ENCODE data around the gene CREB3.

The CREB3 gene

GRCh38 chr9:35728041-35728971 lies 4.2 kb upstream of the CREB3 start:
- no peak for DNase-seq

GRCh38 chr9:35729101-35729500 lies 3.4 kb upstream of the CREB3 start:
- no peak for DNase-seq

GRCh38 chr9:35729700-35730485 lies 2.6 kb upstream of the CREB3 start:
- peak; percentile 4 for DNase-seq

- no peak for DNase-seq
These were observed 2.0 kb upstream of the CREB3 start for GRCh38 chr9:35730486-35730854.

GRCh38 chr9:35731415-35732184 lies 866 bp upstream of the CREB3 start:
- DNase-seq: no peak

GRCh38 chr9:35732800-35733541 lies 505 bp downstream of the CREB3 start:
- DNase-seq: peak; percentile 60

- no peak for DNase-seq
These were observed 1.6 kb downstream of the CREB3 start for GRCh38 chr9:35734096-35734495.

- peak; percentile 52 for DNase-seq
These were observed 3.8 kb downstream of the CREB3 start for GRCh38 chr9:35736201-35736633.

- DNase-seq: no peak
These were observed 4.7 kb downstream of the CREB3 start for GRCh38 chr9:35737143-35737542.

GRCh38 chr9:35738186-35738585 lies 5.7 kb downstream of the CREB3 start:
- no peak for DNase-seq

- no peak for DNase-seq
These were observed 6.5 kb downstream of the CREB3 start for GRCh38 chr9:35738924-35739323.

- no peak for DNase-seq
These were observed 7.8 kb downstream of the CREB3 start for GRCh38 chr9:35740243-35740642.

- no peak for DNase-seq
These were observed 9.3 kb downstream of the CREB3 start for GRCh38 chr9:35741740-35742139.

GRCh38 chr9:35743452-35743851 lies 11.0 kb downstream of the CREB3 start:
- DNase-seq: no peak

GRCh38 chr9:35743880-35744518 lies 11.5 kb downstream of the CREB3 start:
- no peak for DNase-seq

- DNase-seq: no peak
These were observed 13.1 kb downstream of the CREB3 start for GRCh38 chr9:35745569-35745968.

- no peak for DNase-seq
These were observed 14.1 kb downstream of the CREB3 start for GRCh38 chr9:35746583-35746982.

- no peak for DNase-seq
These were observed 15.9 kb downstream of the CREB3 start for GRCh38 chr9:35748242-35748857.

- peak; percentile 59 for DNase-seq
These were observed 16.5 kb downstream of the CREB3 start, which contains the start of the genes GBA2 and RGP1 for GRCh38 chr9:35748858-35749514. Gene GBA2 (minus strand): TSS chr9:35749228. CDS start chr9:35748704, 524 bp downstream. Gene RGP1 (plus strand): TSS chr9:35749287. CDS start chr9:35749756, 469 bp downstream.

GRCh38 chr9:35749515-35750255 lies 17.2 kb downstream of the CREB3 start:
- DNase-seq: peak; percentile 12
